ENCODE data around the gene ORM1.
"Not testable (repeated sequence)": the region's sequence is repeated elsewhere in the genome, so short reads cannot be mapped to it uniquely, and the experiment has no call there.

Gene ORM1

GRCh38 chr9:114308361-114308950 lies 14.4 kb upstream of the ORM1 start:
- DNase-seq = no peak

- no peak for DNase-seq
These were observed 13.8 kb upstream of the ORM1 start for GRCh38 chr9:114309096-114309495.

DNA sequence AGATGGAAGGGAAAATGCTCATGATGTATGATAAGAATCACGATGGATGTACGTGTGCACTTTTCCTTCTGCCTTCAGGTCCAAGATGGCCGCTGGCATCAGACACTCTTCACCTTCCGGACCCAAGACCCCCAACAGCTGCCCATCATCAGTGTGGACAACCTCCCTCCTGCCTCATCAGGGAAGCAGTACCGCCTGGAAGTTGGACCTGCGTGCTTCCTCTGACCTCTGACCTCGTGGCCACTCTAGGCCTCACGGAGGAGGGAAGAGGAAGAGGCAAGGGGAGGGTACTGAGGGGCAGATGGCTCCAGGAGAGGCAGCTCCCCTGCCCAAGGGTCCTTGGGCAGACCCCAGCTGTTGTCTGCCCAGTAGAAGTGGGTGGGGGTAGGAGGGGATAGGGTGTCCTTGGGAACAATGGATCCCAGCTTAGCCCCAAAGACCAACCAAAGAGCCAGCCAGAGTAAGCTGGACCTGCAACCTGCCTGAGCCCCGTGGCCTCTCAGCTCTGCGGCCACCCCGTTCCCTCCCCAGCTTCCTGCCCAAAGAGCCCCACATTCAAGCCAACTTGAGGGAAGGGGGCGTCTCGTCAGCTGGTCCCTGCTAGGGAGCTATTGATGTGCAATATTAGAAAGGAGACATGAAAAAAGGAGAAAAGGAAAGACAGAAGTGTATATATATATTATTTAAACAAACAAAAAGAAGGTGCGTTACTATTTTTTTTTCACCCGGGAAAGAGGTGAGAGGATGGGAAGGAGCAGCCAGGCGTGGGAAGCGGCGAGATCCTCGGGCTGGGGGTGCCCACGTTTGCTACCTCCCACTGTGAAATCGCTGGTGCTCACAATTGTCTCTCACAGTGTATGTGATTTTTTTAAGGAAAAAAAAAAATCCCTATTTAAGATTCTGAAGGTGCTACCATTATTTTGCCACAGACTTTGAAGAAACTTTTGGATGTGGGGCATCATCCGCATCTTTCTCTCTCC lies 12.1 kb upstream of the ORM1 start:
- DNase-seq = no peak

GRCh38 chr9:114311571-114312512 lies 11.1 kb upstream of the ORM1 start:
- no peak for DNase-seq

GRCh38 chr9:114312513-114312875 lies 10.4 kb upstream of the ORM1 start:
- DNase-seq = no peak

DNA sequence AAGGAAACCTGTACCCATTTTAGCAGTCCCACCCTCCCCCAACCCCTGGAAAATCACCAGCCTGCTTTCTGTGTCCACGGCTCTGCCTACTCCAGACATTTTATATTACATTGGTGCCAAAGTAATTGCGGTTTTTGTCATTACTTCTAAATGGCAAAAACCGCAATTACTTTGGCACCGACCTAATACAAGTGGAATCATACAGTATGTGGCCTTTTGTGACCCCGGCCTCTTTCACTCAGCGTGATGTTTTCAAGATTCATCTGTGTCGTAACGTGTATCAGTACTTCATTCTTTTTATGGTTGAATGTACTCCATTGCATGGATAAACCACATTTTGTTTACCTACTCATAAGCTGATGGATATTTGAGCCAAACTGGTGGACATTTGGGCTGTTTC lies 9.7 kb upstream of the ORM1 start:
- DNase-seq = no peak

DNA sequence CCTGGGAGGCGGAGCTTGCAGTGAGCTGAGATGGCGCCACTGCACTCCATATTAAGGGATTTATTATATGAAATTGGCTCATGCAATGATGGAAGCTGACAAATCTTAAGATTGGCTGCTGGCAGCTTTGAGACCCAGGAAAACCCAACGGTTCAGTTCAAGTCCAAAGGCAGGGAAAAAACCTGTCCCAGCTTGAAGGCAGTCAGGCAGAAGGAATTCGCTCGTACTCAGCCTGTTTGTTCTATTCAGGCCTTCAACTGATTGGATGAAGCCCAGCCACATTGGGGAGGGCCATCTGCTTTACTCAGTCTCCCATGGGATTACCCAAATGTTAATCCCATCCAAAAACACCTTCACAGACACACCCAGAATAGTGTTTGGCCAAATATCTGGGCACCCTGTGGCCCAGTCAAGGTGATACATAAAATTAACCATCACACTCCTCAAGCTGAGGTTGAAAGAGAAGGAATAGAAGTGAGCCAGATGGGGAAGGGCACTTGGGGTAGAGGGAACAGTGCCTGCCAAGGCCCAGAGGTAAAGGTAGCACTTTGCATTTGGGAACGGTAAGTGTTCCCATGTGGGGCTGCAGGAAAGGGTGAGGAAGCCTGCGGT lies 8.5 kb upstream of the ORM1 start:
- DNase-seq = no peak

GRCh38 chr9:114314881-114315722 lies 7.8 kb upstream of the ORM1 start:
- DNase-seq = no peak

- DNase-seq = no peak
These were observed 7.1 kb upstream of the ORM1 start for GRCh38 chr9:114315723-114316363.

DNA sequence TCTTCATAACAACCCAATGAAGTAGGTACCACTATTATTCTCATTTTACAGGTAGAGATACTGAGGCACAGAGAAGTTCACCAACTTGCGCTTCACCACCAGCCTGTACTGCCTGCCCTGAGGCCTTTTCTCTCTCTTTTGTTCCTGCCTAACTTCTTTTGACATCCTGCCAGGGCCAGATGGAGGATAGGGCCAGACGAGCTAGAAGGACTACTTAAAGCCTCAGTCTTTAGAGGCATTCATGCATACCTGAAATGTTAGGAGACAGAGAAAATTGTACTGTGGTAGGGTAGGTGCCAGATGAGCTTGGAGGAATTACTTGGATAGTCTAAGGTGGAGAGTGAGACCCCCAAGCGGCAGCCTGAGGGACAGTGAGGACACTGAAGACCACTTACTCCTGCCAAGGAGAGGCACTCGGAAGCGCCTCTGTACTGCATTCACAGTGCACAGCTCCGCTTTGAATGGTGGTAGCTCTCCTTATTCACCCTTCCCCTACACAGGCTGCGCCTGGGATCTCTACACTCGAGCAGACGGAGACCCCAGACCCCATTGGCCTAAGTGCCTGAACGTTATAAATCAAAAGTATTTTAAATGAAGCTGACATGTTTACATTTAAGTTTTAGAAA lies 6.2 kb upstream of the ORM1 start:
- DNase-seq = no peak

DNA sequence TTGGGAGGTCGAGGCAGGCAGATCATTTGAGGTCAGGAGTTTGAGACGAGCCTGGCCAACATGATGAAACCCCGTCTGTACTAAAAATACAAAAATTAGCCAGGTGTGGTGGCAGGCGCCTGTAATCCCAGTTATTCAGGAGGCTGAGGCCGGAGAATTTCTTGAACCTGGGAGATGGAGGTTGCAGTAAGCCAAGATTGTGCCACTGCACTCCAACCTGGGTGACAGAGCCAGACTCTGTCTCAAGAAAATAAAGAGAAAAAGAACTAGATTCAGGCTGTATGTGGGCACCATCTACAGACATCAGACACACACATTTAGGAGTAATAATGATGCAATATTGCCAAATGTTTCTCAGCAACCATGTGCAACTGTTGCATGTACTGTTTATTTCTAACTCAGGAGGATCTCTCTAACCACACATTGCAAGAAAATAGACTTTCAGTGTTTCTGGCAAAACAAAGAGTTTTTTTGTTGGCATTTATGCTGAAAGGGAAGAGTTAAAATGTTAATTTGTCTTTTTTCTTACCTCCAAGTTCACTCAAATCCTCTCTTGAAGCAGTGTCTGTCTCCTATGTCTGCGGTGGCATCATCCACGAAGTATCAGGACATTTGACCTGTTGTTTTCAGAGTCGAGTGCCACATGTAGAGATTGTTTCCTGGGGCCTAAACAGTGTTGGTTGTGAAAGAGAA lies 5.1 kb upstream of the ORM1 start:
- DNase-seq = no peak

GRCh38 chr9:114318416-114318815 lies 4.5 kb upstream of the ORM1 start:
- DNase-seq = no peak

- no peak for DNase-seq
These were observed 3.8 kb upstream of the ORM1 start for GRCh38 chr9:114319147-114319546.

- DNase-seq = not testable (repeated sequence)
These were observed 2.2 kb upstream of the ORM1 start for GRCh38 chr9:114320710-114321109.

DNA sequence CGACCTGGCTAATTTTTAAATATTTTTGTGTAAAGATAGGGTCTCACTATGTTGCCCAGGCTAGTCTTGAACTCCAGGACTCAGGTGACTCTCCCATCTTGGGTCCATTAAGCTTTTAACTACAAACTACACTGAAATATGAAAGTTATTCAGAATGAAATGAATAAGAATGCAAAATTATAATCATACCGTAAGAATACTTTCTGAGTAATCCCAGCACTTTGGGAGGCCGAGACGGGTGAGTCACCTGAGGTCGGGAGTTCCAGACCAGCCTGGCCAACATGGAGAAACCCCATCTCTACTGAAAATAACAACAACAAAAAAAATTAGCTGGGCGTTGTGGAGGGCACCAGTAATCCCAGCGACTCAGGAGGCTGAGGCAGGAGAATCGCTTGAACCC lies 1.1 kb upstream of the ORM1 start:
- DNase-seq = no peak

DNA sequence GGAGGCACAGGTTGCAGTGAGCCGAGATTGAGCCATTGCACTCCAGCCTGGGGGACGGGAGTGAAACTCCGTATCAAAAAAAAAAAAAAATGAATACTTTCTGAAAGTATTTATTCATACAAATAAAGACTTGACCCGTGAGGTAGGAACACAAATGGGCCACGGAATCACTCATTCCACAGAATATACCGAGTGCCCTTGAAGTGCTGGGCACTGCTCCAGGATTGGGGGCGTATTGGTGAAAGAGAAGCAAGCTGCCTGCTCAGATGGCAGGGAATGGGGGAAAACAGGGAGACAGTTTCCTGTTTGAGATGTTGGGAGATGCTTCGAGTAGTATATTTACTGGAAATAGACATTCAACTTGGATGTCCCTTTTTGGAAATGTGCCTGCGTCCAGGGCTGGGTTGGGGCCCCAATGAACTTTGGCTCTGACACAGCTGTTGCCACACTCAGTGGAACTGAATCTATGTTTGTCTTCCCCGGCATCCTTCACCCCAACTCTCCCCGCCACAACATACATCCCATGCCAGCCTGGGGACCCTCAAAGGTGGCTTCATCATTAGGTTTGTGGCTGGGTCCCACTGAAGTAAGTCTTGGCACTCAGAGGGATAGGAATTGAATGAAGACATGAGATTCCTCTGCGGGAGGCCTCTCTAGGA lies 609 bp upstream of the ORM1 start:
- not testable (repeated sequence) for DNase-seq

DNA sequence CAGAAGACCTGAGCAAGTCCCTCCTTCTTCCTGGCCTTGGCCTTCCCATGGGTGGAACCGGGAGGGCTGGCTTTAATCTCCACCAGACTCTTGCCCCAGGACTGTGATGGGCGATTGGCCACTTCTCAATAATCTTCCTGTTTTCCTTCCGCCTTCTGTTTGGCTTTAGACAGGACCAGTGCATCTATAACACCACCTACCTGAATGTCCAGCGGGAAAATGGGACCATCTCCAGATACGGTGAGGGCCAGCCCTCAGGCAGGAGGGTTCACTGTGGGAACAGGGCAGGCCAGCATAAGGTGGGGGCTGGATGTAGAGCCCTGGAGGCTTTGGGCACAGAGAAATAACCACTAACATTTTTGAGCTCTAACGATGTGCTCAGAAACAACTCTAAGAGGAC lies 951 bp downstream of the ORM1 start:
- not testable (repeated sequence) for DNase-seq

DNA sequence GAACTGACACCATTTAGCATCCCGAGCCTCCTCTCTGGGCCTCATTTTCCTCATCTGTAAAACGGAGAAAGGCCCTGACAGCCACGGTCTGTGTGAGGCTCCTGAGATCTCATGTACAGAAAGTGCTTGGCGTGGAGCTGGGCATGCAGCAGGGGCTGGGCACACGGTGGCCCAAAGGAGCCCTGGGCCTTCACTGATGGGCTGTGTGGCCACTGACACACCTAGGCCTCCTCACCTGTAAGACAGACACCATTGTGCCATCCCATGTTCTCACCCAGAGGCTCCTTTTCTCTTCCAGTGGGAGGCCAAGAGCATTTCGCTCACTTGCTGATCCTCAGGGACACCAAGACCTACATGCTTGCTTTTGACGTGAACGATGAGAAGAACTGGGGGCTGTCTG lies 1.6 kb downstream of the ORM1 start:
- DNase-seq = no peak

DNA sequence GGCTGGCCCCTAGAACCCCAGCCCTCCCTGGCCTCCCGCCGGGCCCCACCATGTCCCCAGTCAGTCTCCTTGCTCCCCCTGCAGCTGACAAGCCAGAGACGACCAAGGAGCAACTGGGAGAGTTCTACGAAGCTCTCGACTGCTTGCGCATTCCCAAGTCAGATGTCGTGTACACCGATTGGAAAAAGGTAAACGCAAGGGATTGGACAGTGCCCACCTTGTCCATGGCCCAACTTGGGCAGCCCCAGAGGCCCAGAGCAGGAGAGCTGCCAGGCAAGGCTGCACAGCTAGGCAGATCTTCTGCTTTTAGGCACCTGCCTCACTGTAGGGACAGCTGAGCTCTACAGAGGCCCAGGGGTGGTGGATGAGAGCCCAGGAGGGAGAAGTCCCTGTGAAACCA lies 2.1 kb downstream of the ORM1 start:
- DNase-seq = not testable (repeated sequence)
